Ishikawa (cell line): ENCODE results near the gene STRA6.

Experiments
- CEBPB ChIP-seq: IDR thresholded peaks from 2 replicates; pipeline ENCODE4 v1.6.1; 2012
- CREB1 ChIP-seq: IDR thresholded peaks from 2 replicates; pipeline ENCODE4 v1.6.1; 2012; ENCODE audit warnings: low read depth
- EGR1 ChIP-seq: IDR thresholded peaks from 2 replicates; pipeline ENCODE4 v1.6.1; 2012
- EP300 ChIP-seq: IDR thresholded peaks from 2 replicates; pipeline ENCODE4 v1.6.1; 2012; ENCODE audit warnings: borderline replicate concordance
- FOXM1 ChIP-seq: IDR thresholded peaks from 2 replicates; pipeline ENCODE4 v1.6.1; 2012; ENCODE audit warnings: low read depth, borderline replicate concordance
- NFIC ChIP-seq: IDR thresholded peaks from 2 replicates; pipeline ENCODE4 v1.6.1; 2012
- RAD21 ChIP-seq: IDR thresholded peaks from 2 replicates; pipeline ENCODE4 v1.6.1; 2012; ENCODE audit warnings: low read depth
- TAF1 ChIP-seq: IDR thresholded peaks from 2 replicates; pipeline ENCODE4 v1.6.1; 2012; ENCODE audit warnings: low read depth, mild to moderate bottlenecking
- TCF12 ChIP-seq: IDR thresholded peaks from 2 replicates; pipeline ENCODE4 v1.6.1; 2012; ENCODE audit warnings: low read depth
- TEAD4 ChIP-seq: IDR thresholded peaks from 2 replicates; pipeline ENCODE4 v1.6.1; 2012
- YY1 ChIP-seq: IDR thresholded peaks from 2 replicates; pipeline ENCODE4 v1.6.1; 2012; ENCODE audit warnings: low read depth
- ZBTB7A ChIP-seq: IDR thresholded peaks from 2 replicates; pipeline ENCODE4 v1.6.1; 2012; ENCODE audit warnings: low read depth
- TF ChIP-seq, protein P1 (sequence below): IDR thresholded peaks from 2 replicates; pipeline ENCODE4 v1.6.1; 2012
- TF ChIP-seq, protein P2 (sequence below): IDR thresholded peaks from 2 replicates; pipeline ENCODE4 v1.6.1; 2012
- TF ChIP-seq, protein P3 (sequence below): IDR thresholded peaks from 2 replicates; pipeline ENCODE4 v1.6.1; 2012; ENCODE audit warnings: low read depth, mild to moderate bottlenecking

The STRA6 gene

DNA sequence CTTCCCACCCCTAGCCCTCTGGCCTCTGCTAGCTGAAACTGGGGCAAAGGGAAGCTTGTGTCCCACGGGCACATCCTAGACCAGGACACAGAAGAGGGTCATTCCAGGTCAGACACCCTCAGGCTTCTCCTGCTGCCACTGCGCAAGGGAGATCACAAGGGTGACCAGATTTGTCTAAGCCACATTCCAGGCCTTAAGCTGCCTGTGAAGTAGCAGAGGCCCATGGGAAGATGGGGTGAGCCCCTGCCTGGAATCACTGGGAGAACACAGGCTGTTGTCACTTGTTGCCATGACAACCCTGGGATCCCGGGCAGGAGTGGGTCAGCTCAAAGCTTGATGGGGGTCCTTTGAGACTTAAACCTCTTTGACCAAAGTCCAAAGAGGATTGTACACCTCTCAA lies 10.8 kb downstream of the STRA6 start:
- TF ChIP-seq TAF1 (no peak), YY1 (no peak), CREB1 (no peak), TCF12 (no peak), TEAD4 (no peak), RAD21 (no peak), CEBPB (no peak)
- TF ChIP-seq, protein P1, sequence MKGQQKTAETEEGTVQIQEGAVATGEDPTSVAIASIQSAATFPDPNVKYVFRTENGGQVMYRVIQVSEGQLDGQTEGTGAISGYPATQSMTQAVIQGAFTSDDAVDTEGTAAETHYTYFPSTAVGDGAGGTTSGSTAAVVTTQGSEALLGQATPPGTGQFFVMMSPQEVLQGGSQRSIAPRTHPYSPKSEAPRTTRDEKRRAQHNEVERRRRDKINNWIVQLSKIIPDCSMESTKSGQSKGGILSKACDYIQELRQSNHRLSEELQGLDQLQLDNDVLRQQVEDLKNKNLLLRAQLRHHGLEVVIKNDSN: no peak

DNA sequence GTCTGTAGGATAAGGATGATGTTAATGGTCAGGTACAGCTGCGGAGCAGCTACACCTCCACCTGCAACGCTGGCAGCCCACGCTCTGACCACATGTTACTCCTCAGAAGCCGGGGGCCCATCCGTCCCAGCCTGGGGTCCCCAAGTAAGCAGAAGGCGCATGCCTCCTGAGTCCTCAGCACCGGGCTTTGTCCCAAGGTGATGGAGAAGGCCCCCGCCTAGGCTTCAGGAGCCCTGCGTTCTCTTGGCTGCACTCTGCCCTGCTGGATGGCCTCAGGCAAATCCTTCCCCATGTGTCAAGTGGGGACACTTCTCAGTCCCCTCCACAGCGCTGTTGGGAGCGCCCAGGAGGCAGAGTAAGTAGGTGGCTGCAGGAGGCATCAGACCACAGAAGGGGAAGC lies 14.4 kb downstream of the STRA6 start:
- TF ChIP-seq TCF12 (no peak), TAF1 (no peak)
- TF ChIP-seq, protein P1: no peak

DNA sequence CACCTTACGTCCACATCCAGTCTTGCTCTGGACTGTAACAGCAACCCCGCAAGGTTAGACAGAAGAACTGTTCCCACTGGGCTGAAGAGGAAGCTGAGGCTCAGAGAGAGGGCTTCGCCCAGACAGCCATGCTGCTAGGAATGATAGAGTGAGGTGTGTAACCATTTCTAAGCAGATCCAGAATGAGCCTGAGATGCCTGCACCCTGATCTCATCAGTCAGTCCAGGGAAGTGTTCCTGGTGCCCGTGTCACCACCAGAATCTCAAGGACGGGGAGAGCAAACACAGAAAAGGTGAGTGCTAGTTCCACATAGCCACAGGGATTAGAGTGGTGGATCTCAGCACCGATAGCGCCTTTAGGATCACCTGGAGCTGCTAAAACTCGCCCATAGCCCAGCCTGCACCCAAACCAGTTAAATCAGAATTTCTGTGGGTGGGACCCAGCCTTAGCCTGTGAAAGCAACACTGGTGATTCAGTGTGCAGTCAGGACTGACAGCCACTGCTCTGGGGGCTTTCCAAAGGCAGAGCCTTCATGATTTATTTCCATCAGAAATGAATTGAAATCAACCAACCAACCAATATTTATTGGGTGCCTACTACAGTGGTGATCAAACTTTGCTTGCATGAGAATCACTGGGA lies 16.8 kb downstream of the STRA6 start:
- TF ChIP-seq TAF1 (no peak), EGR1 (no peak), RAD21 (no peak), NFIC (no peak), EP300 (no peak), CEBPB (no peak)
- TF ChIP-seq, protein P1: no peak

DNA sequence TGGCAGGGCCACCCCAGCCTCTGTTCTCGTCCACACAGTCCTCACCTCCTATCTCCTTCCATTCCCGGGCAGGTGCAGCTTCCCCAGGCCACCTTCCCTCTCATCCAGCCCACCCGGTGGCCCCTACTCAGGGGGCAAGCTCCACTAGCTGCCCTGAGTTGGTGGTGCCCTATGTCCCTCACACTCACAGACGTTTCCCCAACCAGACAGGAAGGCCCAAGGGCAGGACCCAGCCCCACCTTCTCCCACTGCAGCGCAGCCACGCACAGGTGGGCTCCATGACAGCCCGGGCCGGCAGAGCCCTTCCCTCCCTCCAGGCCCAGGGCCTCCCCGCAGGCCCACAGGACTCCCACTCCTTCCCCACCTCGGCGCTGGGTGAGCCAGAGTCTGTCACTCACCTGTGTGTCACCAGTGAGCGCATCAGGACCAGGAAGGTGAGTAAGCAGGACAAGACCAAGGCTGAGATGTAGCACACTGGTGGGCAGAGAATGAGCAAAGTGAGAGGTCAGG lies 17.9 kb downstream of the STRA6 start:
- no peak for TF ChIP-seq NFIC
- TF ChIP-seq, protein P1: no peak
- no peak for TF ChIP-seq ZBTB7A
- TF ChIP-seq EGR1: no peak
- TF ChIP-seq YY1: no peak
- TF ChIP-seq CREB1: no peak
- TF ChIP-seq CEBPB: no peak
- TF ChIP-seq, protein P2, sequence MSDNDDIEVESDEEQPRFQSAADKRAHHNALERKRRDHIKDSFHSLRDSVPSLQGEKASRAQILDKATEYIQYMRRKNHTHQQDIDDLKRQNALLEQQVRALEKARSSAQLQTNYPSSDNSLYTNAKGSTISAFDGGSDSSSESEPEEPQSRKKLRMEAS: no peak
- no peak for TF ChIP-seq EP300
- TF ChIP-seq, protein P3, sequence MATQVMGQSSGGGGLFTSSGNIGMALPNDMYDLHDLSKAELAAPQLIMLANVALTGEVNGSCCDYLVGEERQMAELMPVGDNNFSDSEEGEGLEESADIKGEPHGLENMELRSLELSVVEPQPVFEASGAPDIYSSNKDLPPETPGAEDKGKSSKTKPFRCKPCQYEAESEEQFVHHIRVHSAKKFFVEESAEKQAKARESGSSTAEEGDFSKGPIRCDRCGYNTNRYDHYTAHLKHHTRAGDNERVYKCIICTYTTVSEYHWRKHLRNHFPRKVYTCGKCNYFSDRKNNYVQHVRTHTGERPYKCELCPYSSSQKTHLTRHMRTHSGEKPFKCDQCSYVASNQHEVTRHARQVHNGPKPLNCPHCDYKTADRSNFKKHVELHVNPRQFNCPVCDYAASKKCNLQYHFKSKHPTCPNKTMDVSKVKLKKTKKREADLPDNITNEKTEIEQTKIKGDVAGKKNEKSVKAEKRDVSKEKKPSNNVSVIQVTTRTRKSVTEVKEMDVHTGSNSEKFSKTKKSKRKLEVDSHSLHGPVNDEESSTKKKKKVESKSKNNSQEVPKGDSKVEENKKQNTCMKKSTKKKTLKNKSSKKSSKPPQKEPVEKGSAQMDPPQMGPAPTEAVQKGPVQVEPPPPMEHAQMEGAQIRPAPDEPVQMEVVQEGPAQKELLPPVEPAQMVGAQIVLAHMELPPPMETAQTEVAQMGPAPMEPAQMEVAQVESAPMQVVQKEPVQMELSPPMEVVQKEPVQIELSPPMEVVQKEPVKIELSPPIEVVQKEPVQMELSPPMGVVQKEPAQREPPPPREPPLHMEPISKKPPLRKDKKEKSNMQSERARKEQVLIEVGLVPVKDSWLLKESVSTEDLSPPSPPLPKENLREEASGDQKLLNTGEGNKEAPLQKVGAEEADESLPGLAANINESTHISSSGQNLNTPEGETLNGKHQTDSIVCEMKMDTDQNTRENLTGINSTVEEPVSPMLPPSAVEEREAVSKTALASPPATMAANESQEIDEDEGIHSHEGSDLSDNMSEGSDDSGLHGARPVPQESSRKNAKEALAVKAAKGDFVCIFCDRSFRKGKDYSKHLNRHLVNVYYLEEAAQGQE: no peak
- TF ChIP-seq TEAD4: no peak
- TF ChIP-seq TCF12: no peak
- TF ChIP-seq TAF1: no peak
- TF ChIP-seq FOXM1: no peak
- TF ChIP-seq RAD21: no peak

DNA sequence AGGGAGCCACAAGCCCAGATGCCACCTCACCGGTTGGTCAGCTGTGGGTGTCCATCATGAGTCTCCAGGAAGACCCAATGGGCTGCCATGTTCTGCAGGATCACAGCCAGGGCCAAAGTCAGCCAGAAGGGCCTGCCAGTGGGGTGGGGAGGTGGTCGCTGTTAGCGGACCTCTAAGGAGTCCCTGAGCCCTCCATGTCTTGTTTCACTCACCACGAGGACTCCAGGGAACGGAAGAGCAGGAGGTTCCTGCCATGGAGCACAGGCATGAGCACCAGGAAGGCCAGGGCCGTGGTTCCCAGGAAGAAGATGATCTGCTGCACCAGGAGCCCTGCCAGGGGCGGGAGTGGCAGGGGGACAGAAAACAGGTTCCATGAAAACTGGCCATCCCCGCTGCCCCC lies 20.5 kb downstream of the STRA6 start:
- TF ChIP-seq, protein P2: no peak
- TF ChIP-seq EGR1 (no peak), RAD21 (no peak), TCF12 (no peak), EP300 (no peak), CREB1 (no peak), NFIC (no peak), YY1 (no peak), TEAD4 (no peak), ZBTB7A (no peak), TAF1 (no peak), FOXM1 (no peak), CEBPB (no peak)
- TF ChIP-seq, protein P3: no peak
- TF ChIP-seq, protein P1: no peak
